ENCODE data around the gene ATP4A.

The ATP4A gene

GRCh38 chr19:35549174-35549788 lies 14.2 kb downstream of the ATP4A start:
- peak; percentile 67 for DNase-seq (ENCODE audit: low spot score)

- no peak for DNase-seq (ENCODE audit: low spot score)
These were observed 16.9 kb downstream of the ATP4A start for GRCh38 chr19:35546532-35546931.

DNA sequence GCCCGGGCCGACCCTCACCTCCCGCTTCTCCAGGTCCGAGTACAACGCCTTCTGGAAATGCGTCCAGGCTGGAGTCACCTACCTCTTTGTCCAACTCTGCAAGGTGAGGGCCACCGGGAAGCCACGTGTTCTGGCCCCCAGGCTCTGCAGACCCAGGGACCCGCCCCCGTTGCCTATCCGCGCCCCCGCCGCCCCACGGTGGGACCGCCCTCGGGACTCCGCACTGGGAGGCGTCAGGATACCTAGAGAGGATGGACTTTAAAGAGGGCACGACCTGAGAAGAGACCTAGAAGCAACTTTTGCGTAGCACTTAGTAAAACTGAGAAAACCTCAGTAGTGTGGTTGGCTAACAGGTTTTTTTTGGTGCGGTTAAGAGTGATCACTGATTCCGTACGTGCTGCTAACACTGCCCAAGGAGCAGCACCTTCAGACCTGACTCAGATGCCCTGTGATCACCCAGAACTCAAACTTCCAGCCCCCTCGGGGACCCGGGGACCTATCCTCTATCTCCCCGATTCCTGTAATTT lies 17.5 kb downstream of the ATP4A start:
- DNase-seq (ENCODE audit: low spot score) = peak; percentile 43

GRCh38 chr19:35545001-35545854 lies 18.2 kb downstream of the ATP4A start, which contains the start of gene TMEM147:
TMEM147 (plus strand) TSS chr19:35545626; CDS start chr19:35545740, 114 bp downstream.
- peak; percentile 93 for DNase-seq (ENCODE audit: low spot score)

DNA sequence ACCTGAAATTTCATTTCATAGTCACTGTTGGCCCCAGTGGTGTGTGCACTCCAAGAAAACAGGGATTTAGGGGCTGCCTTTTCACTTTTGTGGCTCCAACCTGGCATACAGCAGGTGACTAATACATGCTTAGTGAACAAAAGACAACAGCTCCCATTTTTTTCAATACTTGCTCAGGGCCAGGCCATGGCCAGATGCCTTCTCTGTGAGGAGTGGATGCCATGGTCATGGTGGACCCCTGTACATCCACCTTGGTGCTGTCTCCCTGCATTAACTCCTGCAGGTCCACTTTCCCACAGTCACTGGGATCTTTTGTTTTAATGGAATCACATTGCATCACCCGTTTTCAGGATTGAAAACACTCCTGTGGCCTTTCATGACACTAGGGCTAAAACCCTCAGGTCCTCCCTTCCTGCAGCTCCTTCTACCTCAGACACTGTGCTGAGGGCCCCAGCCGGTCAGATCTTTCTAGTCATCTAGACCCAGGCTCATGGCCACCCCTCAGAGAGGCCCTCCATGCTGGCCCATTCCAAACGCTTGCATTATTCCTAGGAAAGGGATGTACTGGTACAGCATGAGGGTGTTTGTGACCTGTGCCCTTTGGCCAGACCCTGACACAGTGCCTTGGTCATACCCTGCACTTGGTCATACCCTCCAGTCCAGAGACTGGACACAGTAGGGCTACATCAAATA lies 19.2 kb downstream of the ATP4A start:
- DNase-seq (ENCODE audit: low spot score) = no peak

GRCh38 chr19:35543280-35544109 lies 20.0 kb downstream of the ATP4A start:
- DNase-seq (ENCODE audit: low spot score) = no peak

- no peak for DNase-seq (ENCODE audit: low spot score)
These were observed 21.2 kb downstream of the ATP4A start for GRCh38 chr19:35542209-35542608.

GRCh38 chr19:35540356-35540927 lies 23.0 kb downstream of the ATP4A start:
- DNase-seq (ENCODE audit: low spot score) = no peak

GRCh38 chr19:35539850-35540249 lies 23.6 kb downstream of the ATP4A start:
- DNase-seq (ENCODE audit: low spot score) = no peak

DNA sequence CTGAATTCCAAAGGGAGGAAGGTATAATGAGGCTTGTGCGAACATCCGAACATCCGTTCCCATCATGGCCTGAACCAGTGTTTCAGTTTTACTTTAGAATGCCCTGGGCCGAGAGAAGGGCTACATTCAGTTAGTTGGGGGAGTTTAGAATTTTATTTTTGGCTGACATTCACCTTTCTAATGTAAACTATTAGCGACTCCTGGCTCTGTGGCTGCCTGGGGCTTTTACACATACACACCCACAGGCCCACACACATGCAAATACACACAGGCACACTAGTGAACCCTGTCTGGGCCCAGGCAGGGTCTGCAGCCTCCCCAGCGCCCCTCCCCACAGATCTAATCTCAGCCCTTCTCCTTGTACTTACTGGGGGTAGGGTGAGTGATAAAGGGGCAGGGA lies 24.1 kb downstream of the ATP4A start:
- no peak for DNase-seq (ENCODE audit: low spot score)

- DNase-seq (ENCODE audit: low spot score) = no peak
These were observed 28.5 kb downstream of the ATP4A start for GRCh38 chr19:35534803-35535480.

DNA sequence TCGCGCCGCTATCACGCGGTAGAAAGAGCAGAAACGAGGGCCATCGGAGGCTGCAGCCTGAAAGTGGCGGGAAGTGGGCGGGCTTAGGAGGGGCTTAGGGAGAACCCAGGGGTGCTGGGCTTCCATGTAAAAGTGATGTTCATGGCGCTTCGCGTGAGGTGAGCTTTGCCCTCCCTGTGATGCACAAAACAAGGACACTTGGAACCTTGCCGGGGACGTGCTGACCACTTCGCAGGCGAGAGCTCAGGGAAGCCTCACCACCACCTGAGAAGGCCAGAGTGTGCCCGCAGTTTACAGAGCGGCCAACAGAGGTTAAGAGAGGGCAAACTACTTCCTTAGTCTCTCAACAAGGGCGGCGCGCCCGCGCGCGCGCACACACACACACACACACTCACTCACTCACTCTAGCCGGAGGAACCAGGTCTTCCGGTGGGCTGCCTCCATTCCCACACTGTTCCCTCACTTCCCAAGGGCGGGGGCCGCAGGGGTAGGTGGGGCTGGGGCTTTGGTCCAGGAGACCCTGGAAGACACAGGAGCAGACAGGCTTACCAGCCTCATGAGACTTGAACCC lies 29.6 kb downstream of the ATP4A start:
- DNase-seq (ENCODE audit: low spot score) = no peak

DNA sequence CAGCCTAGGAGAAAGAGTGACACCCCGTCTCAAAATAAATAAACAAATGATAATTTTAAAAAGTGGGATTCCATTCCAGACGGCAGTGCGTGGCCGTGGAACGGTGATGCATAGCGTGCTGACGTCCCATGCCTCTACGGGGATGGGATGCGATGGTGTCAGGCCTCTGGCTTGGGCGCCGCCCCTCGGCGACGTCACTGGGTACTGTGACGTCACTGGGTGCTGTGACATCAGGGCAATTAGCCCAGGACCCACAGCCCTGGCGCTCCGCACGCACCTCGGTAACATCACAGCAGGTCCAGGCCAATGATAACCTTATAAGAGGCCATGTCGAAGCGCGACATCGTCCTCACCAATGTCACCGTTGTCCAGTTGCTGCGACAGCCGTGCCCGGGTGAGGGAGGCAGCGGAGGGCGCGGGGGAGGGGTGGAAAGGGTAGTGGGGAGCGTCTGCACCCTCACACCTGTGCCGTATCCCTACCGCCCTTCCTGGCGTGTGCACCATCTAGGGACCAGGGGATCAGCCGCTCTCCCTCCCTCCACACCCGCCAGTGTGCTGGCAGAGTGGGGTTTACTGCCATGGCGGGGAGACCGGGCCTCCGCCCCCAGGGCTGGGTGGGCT lies 30.1 kb downstream of the ATP4A start, which contains the start of gene GAPDHS:
GAPDHS (plus strand) TSS at position 256 of the 621 bp plus-strand sequence; CDS start at position 328, 72 bp downstream.
- DNase-seq (ENCODE audit: low spot score) = no peak

DNA sequence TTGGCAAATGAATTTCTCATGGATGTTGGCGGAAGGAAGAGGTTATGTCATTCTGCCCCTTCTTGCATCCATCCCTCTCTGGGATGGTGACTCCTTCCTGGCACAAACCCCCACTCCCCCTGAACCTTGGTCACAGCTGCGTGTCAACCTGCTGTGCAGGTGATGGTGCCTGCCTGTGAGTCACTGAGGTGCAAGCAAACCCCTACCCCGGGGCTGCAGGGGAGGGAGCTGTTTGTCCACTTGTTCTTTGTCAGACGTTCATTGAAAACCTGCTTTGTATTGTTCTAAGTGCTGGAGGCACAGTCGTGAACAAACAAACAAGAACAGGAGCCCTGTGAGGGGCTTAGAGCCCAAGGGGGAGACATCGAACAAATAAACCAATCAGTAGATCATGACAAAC lies 32.2 kb downstream of the ATP4A start:
- no peak for DNase-seq (ENCODE audit: low spot score)

DNA sequence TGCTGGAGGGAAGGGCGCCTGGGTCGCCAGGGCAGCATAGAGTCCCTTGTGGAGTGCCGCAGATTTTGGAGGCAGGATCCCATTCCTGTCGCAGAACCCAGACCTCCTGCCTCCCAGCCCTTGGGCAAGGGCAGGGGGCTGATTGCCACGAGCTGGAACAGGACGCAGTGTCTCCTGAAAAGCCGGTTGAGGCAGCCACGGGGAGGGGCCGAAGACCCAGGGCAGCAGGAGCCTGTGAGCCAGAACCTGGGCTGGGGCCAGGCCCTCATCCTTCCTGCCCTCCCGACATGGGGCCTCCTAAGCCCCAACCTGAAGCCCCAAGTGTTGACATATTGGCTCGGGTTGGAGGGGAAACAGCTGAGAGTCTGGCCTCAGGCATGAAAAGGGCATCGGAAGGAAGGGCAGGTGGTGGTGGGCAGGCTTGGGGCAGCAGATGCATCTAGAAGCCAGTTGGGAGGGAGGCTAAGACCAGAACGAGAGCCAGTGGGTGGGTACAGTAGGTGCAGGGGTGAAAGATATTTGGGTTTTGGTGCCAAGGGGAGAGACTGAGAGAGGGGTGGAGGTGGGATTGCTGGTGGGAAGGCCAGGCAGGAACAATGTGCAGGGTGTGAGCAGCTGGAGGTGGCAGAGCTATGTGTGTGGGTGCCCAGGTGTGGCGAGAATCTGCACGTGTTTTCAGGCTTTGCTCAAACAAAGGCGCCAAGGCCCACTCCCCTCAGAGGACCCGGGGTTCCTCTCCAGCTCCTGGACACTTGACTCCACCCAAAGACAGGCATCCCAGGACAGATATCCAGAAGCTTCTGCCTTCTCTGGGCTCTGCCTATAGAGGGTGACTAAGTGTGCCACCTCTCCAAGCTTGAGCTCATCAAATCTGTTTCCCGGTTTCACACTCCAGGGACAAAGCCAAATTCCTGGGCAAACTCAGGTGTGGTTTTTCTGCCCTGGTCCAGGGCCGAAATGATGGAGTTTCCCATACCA lies 33.9 kb downstream of the ATP4A start:
- no peak for DNase-seq (ENCODE audit: low spot score)

DNA sequence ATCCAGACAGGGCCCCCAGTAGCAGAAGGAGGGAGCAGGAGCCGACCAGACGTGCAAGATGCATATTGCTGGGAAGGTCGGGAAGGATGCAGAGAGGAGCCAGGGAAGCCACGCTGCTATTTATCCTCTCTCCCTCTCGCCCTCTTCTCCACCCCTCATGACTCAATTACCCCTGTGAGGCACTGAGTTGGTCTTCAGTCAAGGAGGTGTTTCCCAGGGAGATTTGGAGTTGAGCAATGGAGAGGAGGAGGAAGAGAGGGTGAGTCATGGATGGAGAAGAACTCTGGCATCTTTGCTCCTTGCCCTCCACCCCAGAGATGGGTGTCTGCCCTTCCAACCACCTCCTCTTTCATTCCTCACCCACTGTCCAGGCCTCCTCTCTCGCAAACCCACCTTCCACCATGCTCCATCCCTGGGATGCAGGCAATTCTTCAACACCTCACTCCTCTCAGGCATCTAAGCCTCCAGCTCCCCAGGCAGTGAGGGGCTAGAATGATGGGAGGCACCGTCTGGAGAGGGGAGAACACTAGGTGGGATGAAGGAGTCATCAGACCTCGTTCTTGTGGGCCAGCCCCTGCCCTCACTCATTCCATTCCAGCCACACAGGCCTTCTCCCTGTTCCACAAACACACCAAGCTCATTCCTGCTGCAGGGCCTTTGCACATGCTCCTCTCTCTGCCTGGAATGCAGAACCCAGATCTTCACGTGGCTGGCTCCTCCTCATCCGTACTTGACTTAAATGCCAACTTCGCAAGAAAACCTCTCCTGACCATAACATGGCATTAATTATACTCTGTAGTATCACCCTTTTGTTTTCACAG lies 35.0 kb downstream of the ATP4A start, which contains the start of gene SBSN:
SBSN (minus strand) TSS at position 94 of the 821 bp plus-strand sequence; CDS start at position 64, 30 bp downstream.
- DNase-seq (ENCODE audit: low spot score) = no peak

- no peak for DNase-seq (ENCODE audit: low spot score)
These were observed 37.6 kb downstream of the ATP4A start for GRCh38 chr19:35525873-35526272.

Data from LoVo (cell line).